GM12878 (cell line): ENCODE results near the gene BIRC3. TPM values are rescaled to one million over a fixed set of nuclear protein-coding genes. Genes with fewer than 3 reads are reported as not detected.

ENCODE experiments used
- ATAC-seq: fragments of 200-7000 bp; cut with Tn5 transposase; 3 replicates; pipeline ENCODE4 v1.9.1; 2020; ENCODE audit warnings: mild to moderate bottlenecking, moderate library complexity
- BruUV-seq: library from RNA; stranded (reverse); fragments of 400-500 nt; replicated peaks from 2 replicates; lab custom pipeline; 2021; lab: Mats Ljungman, UMichigan
- CTCF ChIA-PET: fragments of 300-600 bp; sonication (Branson Sonifier 250); formaldehyde crosslinking; extraction: SDS; loops from one replicate; lab custom pipeline; 2021; ENCODE audit warnings: inconsistent platforms; lab: Yijun Ruan, JAX
- POLR2A ChIA-PET: fragments of 350-600 bp; formaldehyde crosslinking; extraction: SDS; loops from one replicate; lab custom pipeline; 2021; ENCODE audit warnings: inconsistent platforms; lab: Charles Lee
- RAD21 ChIA-PET: fragments of 300-600 bp; sonication (Branson Sonifier 250); formaldehyde crosslinking; loops from one replicate; lab custom pipeline; 2023; ENCODE audit warnings: antibody characterized with exemption; ENCODE audit not compliant: unreplicated experiment; lab: Charles Lee
- SMC1A ChIA-PET: fragments of 300-600 bp; sonication (Branson Sonifier 250); formaldehyde crosslinking; loops from one replicate; lab custom pipeline; 2023; ENCODE audit not compliant: unreplicated experiment, uncharacterized antibody; lab: Charles Lee
- DNase-seq: peaks from one replicate; pipeline ENCODE4 v3.0.0-alpha.2; 2011; ENCODE audit warnings: low read depth, low spot score
- FAIRE-seq: peaks from 3 replicates; lab custom pipeline; 2011; peaks lifted over from hg19 to GRCh38; lab: Jason Lieb, UNC
- H2AFZ ChIP-seq: 2 replicates; pipeline ENCODE4 v1.6.0; 2011; ENCODE audit warnings: low read depth, low read length, control low read depth; ENCODE audit not compliant: control insufficient read depth
- H3K27ac ChIP-seq: 2 replicates; pipeline ENCODE4 v1.5.1; 2011; ENCODE audit warnings: control low read depth; ENCODE audit not compliant: control insufficient read depth, insufficient read depth
- H3K27me3 ChIP-seq, 2 experiments: replicated peaks in 1 of 2; 2 replicates each; pipeline versions ENCODE4 v1.6.0 to v1.6.1; 2011; ENCODE audit warnings: low read length in 1 of 2; ENCODE audit not compliant: control insufficient read depth in 2 of 2, insufficient read depth in 2 of 2
- H3K36me3 ChIP-seq, 2 experiments: 2 replicates each; pipeline ENCODE4 v1.5.1; 2011; ENCODE audit warnings: low read length in 1 of 2; ENCODE audit not compliant: control insufficient read depth in 2 of 2, insufficient read depth in 2 of 2
- H3K4me1 ChIP-seq: 2 replicates; pipeline ENCODE4 v1.6.1; 2011; ENCODE audit warnings: mild to moderate bottlenecking, low read length, moderate library complexity, mixed read lengths; ENCODE audit not compliant: control insufficient read depth, insufficient read depth
- H3K4me2 ChIP-seq: 2 replicates; pipeline ENCODE4 v1.6.0; 2011; ENCODE audit warnings: control low read depth; ENCODE audit not compliant: control insufficient read depth, insufficient read depth
- H3K4me3 ChIP-seq: fragments of 200-600 bp; sonication (generic); 2 replicates; pipeline ENCODE4 v1.5.1; 2016
- H3K79me2 ChIP-seq: 2 replicates; pipeline ENCODE4 v1.6.0; 2011; ENCODE audit warnings: low read length; ENCODE audit not compliant: control insufficient read depth, insufficient read depth
- H3K9ac ChIP-seq: 2 replicates; pipeline ENCODE4 v1.8.0; 2011; ENCODE audit warnings: low read length, control low read depth, mixed read lengths; ENCODE audit not compliant: control insufficient read depth, insufficient read depth
- H3K9me3 ChIP-seq: replicated peaks from 3 replicates; pipeline ENCODE4 v1.5.1; 2011; ENCODE audit warnings: mild to moderate bottlenecking, low read length; ENCODE audit not compliant: control insufficient read depth, insufficient read depth
- H4K20me1 ChIP-seq: 2 replicates; pipeline ENCODE4 v1.6.0; 2011; ENCODE audit not compliant: control insufficient read depth, insufficient read depth
- ATF3 ChIP-seq: IDR thresholded peaks from 2 replicates; pipeline ENCODE4 v1.6.1; 2011; ENCODE audit warnings: low read depth, mild to moderate bottlenecking, low read length, moderate library complexity, borderline replicate concordance; ENCODE audit errors: extremely low read depth
- BMI1 ChIP-seq: fragments of 450-650 bp; IDR thresholded peaks from 2 replicates; pipeline ENCODE4 v1.6.1; 2016; ENCODE audit warnings: mild to moderate bottlenecking, moderate library complexity, borderline replicate concordance
- CHD1 ChIP-seq: IDR thresholded peaks from 2 replicates; pipeline ENCODE4 v1.6.1; 2012; ENCODE audit warnings: low read depth, low read length, improper control_type of control experiment
- CTCF ChIP-seq, 3 experiments: IDR thresholded peaks in 2 of 3; conservative IDR thresholded peaks in 1 of 3; 2 replicates each; pipeline ENCODE4 v1.5.1; 2011; ENCODE audit warnings: low read depth in 3 of 3, low read length in 3 of 3, mild to moderate bottlenecking in 3 of 3, control low read depth in 2 of 3, moderate library complexity in 2 of 3, inconsistent platforms in 1 of 3, mixed read lengths in 1 of 3; ENCODE audit not compliant: control insufficient read depth in 2 of 3, insufficient read depth in 1 of 3; ENCODE audit errors: extremely low read depth in 1 of 3
- DPF2 ChIP-seq: fragments of 450-650 bp; IDR thresholded peaks from 2 replicates; pipeline ENCODE4 v1.6.1; 2017; ENCODE audit warnings: mild to moderate bottlenecking
- EED ChIP-seq: sonication (generic); IDR thresholded peaks from 2 replicates; pipeline ENCODE4 v1.6.1; 2016; ENCODE audit warnings: antibody characterized with exemption, low read depth
- ELK1 ChIP-seq: IDR thresholded peaks from 2 replicates; pipeline ENCODE4 v1.6.1; 2012; ENCODE audit warnings: low read depth, low read length, improper control_type of control experiment
- EP300 ChIP-seq, 2 experiments: fragments of 150-350 bp in 1 of 2; IDR thresholded peaks; 2 replicates each; pipeline ENCODE4 v1.6.1; 2011 to 2012; ENCODE audit warnings: low read depth in 2 of 2, low read length in 2 of 2, borderline replicate concordance in 1 of 2, improper control_type of control experiment in 1 of 2, inconsistent platforms in 1 of 2; ENCODE audit not compliant: control insufficient read depth in 1 of 2
- FOXM1 ChIP-seq: IDR thresholded peaks from 2 replicates; pipeline ENCODE4 v1.6.1; 2012; ENCODE audit warnings: low read depth, mild to moderate bottlenecking, inconsistent platforms, low read length, moderate library complexity
- IKZF2 ChIP-seq, 2 experiments: fragments of 450-650 bp; IDR thresholded peaks; 2 replicates each; pipeline ENCODE4 v1.6.1; 2017; ENCODE audit warnings: mild to moderate bottlenecking in 2 of 2, moderate library complexity in 2 of 2
- IRF3 ChIP-seq: fragments of 450-650 bp; IDR thresholded peaks from 2 replicates; pipeline ENCODE4 v1.6.1; 2014; ENCODE audit warnings: mild to moderate bottlenecking
- MTA3 ChIP-seq: IDR thresholded peaks from 2 replicates; pipeline ENCODE4 v1.6.1; 2012; ENCODE audit warnings: low read length, inconsistent platforms, borderline replicate concordance
- NFIC ChIP-seq: IDR thresholded peaks from 2 replicates; pipeline ENCODE4 v1.6.1; 2012; ENCODE audit warnings: low read depth, mild to moderate bottlenecking, inconsistent platforms, low read length, moderate library complexity
- PAX5 ChIP-seq: IDR thresholded peaks from 2 replicates; pipeline ENCODE4 v1.6.1; 2011; ENCODE audit warnings: low read depth, low read length, borderline replicate concordance
- RB1 ChIP-seq: fragments of 450-650 bp; formaldehyde crosslinking; IDR thresholded peaks from 2 replicates; pipeline ENCODE4 v1.6.1; 2017; ENCODE audit warnings: mild to moderate bottlenecking, borderline replicate concordance
- STAT1 ChIP-seq: fragments of 450-650 bp; conservative IDR thresholded peaks from 2 replicates; pipeline ENCODE4 v1.6.1; 2014; ENCODE audit warnings: antibody characterized with exemption, mild to moderate bottlenecking
- TARDBP ChIP-seq: IDR thresholded peaks from 2 replicates; pipeline ENCODE4 v1.6.1; 2016; ENCODE audit warnings: borderline replicate concordance
- TBL1XR1 ChIP-seq: IDR thresholded peaks from 2 replicates; pipeline ENCODE4 v1.6.1; 2012; ENCODE audit warnings: low read depth, low read length, improper control_type of control experiment
- YBX1 ChIP-seq: fragments of 450-650 bp; IDR thresholded peaks from 2 replicates; pipeline ENCODE4 v1.6.1; 2016; ENCODE audit warnings: antibody characterized with exemption
- ZNF384 ChIP-seq: IDR thresholded peaks from 2 replicates; pipeline ENCODE4 v1.6.1; 2012; ENCODE audit warnings: low read depth, mild to moderate bottlenecking, low read length, improper control_type of control experiment, borderline replicate concordance
- WGBS: methylation state at CpG from one replicate; pipeline ENCODE4 v1.1.6; 2016; ENCODE audit warnings: low lambda C conversion rate; ENCODE audit not compliant: insufficient replicate concordance, insufficient coverage; ENCODE audit errors: missing lambda C conversion rate; 5-methylcytosine and 5-hydroxymethylcytosine counted together
- in situ Hi-C: fragments of 300-500 bp; cut with MboI; formaldehyde crosslinking; loops from 9 replicates; pipeline ENCODE4 v1.14.3; 2018; ENCODE audit warnings: mixed read lengths
- intact Hi-C: fragments of 100-400 bp; cut with micrococcal nuclease; formaldehyde crosslinking; loops from one replicate; pipeline ENCODE4 v1.14.2; 2022; ENCODE audit not compliant: unreplicated experiment
- polyA plus RNA-seq, 11 experiments: library from polyadenylated mRNA; depleted of rRNA in 4 of 11; unstranded in 6 of 11; stranded (reverse) in 5 of 11; fragments of >200 nt; fragmentation: Nextera tagmentation in 4 of 11; fragmentation: Illumina TruSeq in 1 of 11; extraction: Ambion mirVana in 4 of 11; extraction: Trizol in 1 of 11; gene quantifications; 1 replicate in 1 of 11; 2 replicates in 10 of 11; pipeline versions ENCODE4 v1.2.1 to v1.2.3, GENCODE V29; 2011 to 2016; ENCODE audit warnings: inconsistent platforms in 2 of 11, missing spikeins in 2 of 11, low read depth in 1 of 11
- total RNA-seq, 4 experiments: library from RNA; depleted of rRNA in 3 of 4; stranded (reverse); fragments of >200 nt in 3 of 4; fragmentation: Illumina TruSeq in 1 of 4; extraction: Trizol in 1 of 4; gene quantifications; 2 replicates each; pipeline versions ENCODE4 v1.2.1 to v1.2.3, GENCODE V29; 2013 to 2021

BIRC3 gene
- total and polyA plus RNA-seq, 10 of the 15 experiments (the other 5 are each of a cell fraction or from before 2014, with no cell fraction given), result 42.1 to 351 (median 83.7) TPM

GRCh38 chr11:102345904-102346303 lies 28.6 kb downstream of the BIRC3 start:
- BruUV-seq, result no TSS peak
- ChIA-PET SMC1A (interaction anchor here (0.7 to 5.4 kb wide), 19 partner anchors 12 to 320 kb away, joined by 3 to 242 read pairs (median 5); no protein-coding TSS in a partner anchor), POLR2A (interaction anchor here (0.8 to 2.0 kb wide), 2 partner anchors 21 to 150 kb away, joined by 3 to 6 read pairs; no protein-coding TSS in a partner anchor), RAD21 (interaction anchor here (0.8 to 10.4 kb wide), 12 partner anchors 23 to 320 kb away, joined by 3 to 308 read pairs (median 6); no protein-coding TSS in a partner anchor), CTCF (interaction anchor here (0.8 to 8.3 kb wide), 15 partner anchors 11 to 322 kb away, joined by 3 to 361 read pairs (median 8); no protein-coding TSS in a partner anchor)
- DNase-seq (no peak), FAIRE-seq (no peak), ATAC-seq (peak; percentile 22)
- 8% methylated on average over 8 of the region's 8 CpGs for WGBS
- no peak overlapping the region for H2AFZ ChIP-seq
- no peaks in the 10 kb centered on the region for H3K36me3 ChIP-seq
- H3K4me2 ChIP-seq, result peak overlapping the region; percentile 73
- peaks cover 36% of the 10 kb centered on the region for H3K79me2 ChIP-seq
- in situ Hi-C loops (no loop called here), intact Hi-C loops (loop anchor here (1.0 to 2.0 kb wide), 2 partner anchors 105 to 200 kb away; no protein-coding TSS in a partner anchor)
- no peaks in the 10 kb centered on the region for H4K20me1 ChIP-seq
- H3K27me3 ChIP-seq, result no peaks in the 10 kb centered on the region
- no peaks in the 10 kb centered on the region; the same call in 2 of the 3 replicates for H3K9me3 ChIP-seq
- H3K4me1 ChIP-seq, result no peaks in the 10 kb centered on the region
- H3K4me3 ChIP-seq, result peak overlapping the region; percentile 77
- peak overlapping the region; percentile 96 for H3K9ac ChIP-seq
- H3K27ac ChIP-seq, result peak overlapping the region; percentile 96
- TF ChIP-seq ATF3, result no peak
- TF ChIP-seq FOXM1, result peak; percentile 88
- TF ChIP-seq BMI1, result 0 out of 2 replicates have a peak, but pooled peaks have one; percentile 30
- no peak for TF ChIP-seq ELK1
- TF ChIP-seq NFIC, result peak; percentile 94
- TF ChIP-seq IRF3, result no peak
- no peak for TF ChIP-seq YBX1
- peak; percentile 97 to 98 for TF ChIP-seq IKZF2 (IDR thresholded peaks at IDR 0.05)
- no peak for TF ChIP-seq RB1
- no peak for TF ChIP-seq CTCF (IDR thresholded peaks at IDR 0.05 in 2 of 3, conservative IDR thresholded peaks at IDR 0.05 in 1 of 3; ENCODE audit: control insufficient read depth in 2 of 3, extremely low read depth in 1 of 3, insufficient read depth in 1 of 3, low read depth in 3 of 3, low read length in 3 of 3)
- no peak for TF ChIP-seq ZNF384
- TF ChIP-seq MTA3, result peak; percentile 69; the same call in 1 of the 2 replicates
- peak; percentile 22; the same call in 1 of the 2 replicates for TF ChIP-seq PAX5
- TF ChIP-seq STAT1, result no peak
- peak; percentile 65 to 78; a peak in 3 of 4 replicates for TF ChIP-seq EP300 (IDR thresholded peaks at IDR 0.05; ENCODE audit: borderline replicate concordance in 1 of 2, control insufficient read depth in 1 of 2, low read depth in 2 of 2, low read length in 2 of 2)
- peak; percentile 48; the same call in 1 of the 2 replicates for TF ChIP-seq TBL1XR1
- TF ChIP-seq EED, result peak; percentile 91
- TF ChIP-seq TARDBP, result no peak
- TF ChIP-seq DPF2, result peak; percentile 71
- 0 out of 2 replicates have a peak, but pooled peaks have one; percentile 70 for TF ChIP-seq CHD1
